Osteoblast (primary cell): ENCODE results near the gene NAXD. TPM values are rescaled to one million over a fixed set of nuclear protein-coding genes. Genes with fewer than 3 reads are reported as not detected.
A peak's percentile ranks its signal among the peaks of the same experiment; 100 is the strongest.

Experiments used
- DNase-seq: peaks from one replicate; pipeline ENCODE4 v3.0.0; 2011; ENCODE audit warnings: low spot score, mixed read lengths; ENCODE audit not compliant: insufficient read length; ENCODE audit errors: missing footprints
- H2AFZ ChIP-seq: 2 replicates; pipeline ENCODE4 v1.6.0; 2011; ENCODE audit warnings: mild to moderate bottlenecking, low read length
- H3K27ac ChIP-seq: 2 replicates; pipeline ENCODE4 v1.5.1; 2011; ENCODE audit warnings: mild to moderate bottlenecking, low read depth, low read length, moderate library complexity
- H3K27me3 ChIP-seq: 2 replicates; pipeline ENCODE4 v1.6.0; 2012; ENCODE audit warnings: mild to moderate bottlenecking, control low read depth, inconsistent platforms, low read length, moderate library complexity; ENCODE audit not compliant: insufficient read depth
- H3K36me3 ChIP-seq: 2 replicates; pipeline ENCODE4 v1.5.1; 2011; ENCODE audit warnings: mild to moderate bottlenecking, low read length, control low read depth, moderate library complexity; ENCODE audit not compliant: insufficient read depth
- H3K4me1 ChIP-seq: 2 replicates; pipeline ENCODE4 v1.5.1; 2011; ENCODE audit warnings: mild to moderate bottlenecking, low read length, control low read depth, moderate library complexity; ENCODE audit not compliant: insufficient read depth
- H3K4me2 ChIP-seq: 2 replicates; pipeline ENCODE4 v1.6.0; 2011; ENCODE audit warnings: mild to moderate bottlenecking, low read length; ENCODE audit not compliant: insufficient read depth
- H3K4me3 ChIP-seq: fragments of 200-600 bp; sonication (generic); 3 replicates; pipeline ENCODE4 v1.5.1; 2012; ENCODE audit warnings: mild to moderate bottlenecking, low read length, inconsistent platforms; ENCODE audit not compliant: insufficient read depth
- H3K79me2 ChIP-seq: 2 replicates; pipeline ENCODE4 v1.6.0; 2012; ENCODE audit warnings: mild to moderate bottlenecking, low read length, control low read depth, inconsistent platforms; ENCODE audit not compliant: insufficient read depth
- H3K9me3 ChIP-seq: 2 replicates; pipeline ENCODE4 v1.5.1; 2011; ENCODE audit warnings: low read depth, low read length, control low read depth
- H4K20me1 ChIP-seq: 2 replicates; pipeline ENCODE4 v1.6.0; 2012; ENCODE audit warnings: mild to moderate bottlenecking, low read length, control low read depth; ENCODE audit not compliant: insufficient read depth
- total RNA-seq: library from RNA; depleted of rRNA; stranded (reverse); fragments of >200 nt; gene quantifications from 2 replicates; pipeline ENCODE4 v1.2.3, GENCODE V29; 2012
- TF ChIP-seq, protein P1 (sequence below): IDR thresholded peaks from 2 replicates; pipeline ENCODE4 v1.5.1; 2011; ENCODE audit warnings: mild to moderate bottlenecking, low read depth, low read length, moderate library complexity; ENCODE audit errors: extremely low read depth

NAXD gene
- total RNA-seq, 1 donor = 15.9 TPM

DNA sequence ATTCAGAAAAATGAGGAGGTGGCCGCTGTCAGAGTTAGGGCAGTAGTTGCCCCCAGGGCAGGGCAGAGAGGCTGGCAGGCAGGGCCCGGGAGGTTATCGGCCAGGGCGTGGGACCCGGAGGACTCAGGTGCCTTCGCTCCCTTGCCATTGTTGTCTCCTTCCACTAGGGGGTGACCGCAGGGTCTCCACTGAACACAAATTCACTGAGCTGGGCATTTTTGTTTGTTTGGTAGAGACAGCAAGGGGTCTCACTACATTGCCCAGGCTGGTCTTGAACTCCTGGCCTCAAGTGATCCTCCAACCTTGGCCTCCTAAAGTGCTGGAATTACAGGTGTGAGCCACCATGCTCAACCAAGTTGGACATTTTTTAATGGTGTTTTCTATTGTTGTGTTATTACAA is 65.5 kb downstream of the NAXD start:
- peak; percentile 82 for DNase-seq
- Histone ChIP-seq H2AFZ (no peak overlapping the region), H4K20me1 (peaks cover 6% of the 10 kb centered on the region), H3K79me2 (peaks cover 57% of the 10 kb centered on the region), H3K4me3 (no peak overlapping the region), H3K9me3 (no peaks in the 10 kb centered on the region), H3K27me3 (no peaks in the 10 kb centered on the region), H3K36me3 (peaks cover 82% of the 10 kb centered on the region), H3K4me2 (no peak overlapping the region), H3K27ac (no peak overlapping the region), H3K4me1 (no peaks in the 10 kb centered on the region)
- TF ChIP-seq, protein P1, sequence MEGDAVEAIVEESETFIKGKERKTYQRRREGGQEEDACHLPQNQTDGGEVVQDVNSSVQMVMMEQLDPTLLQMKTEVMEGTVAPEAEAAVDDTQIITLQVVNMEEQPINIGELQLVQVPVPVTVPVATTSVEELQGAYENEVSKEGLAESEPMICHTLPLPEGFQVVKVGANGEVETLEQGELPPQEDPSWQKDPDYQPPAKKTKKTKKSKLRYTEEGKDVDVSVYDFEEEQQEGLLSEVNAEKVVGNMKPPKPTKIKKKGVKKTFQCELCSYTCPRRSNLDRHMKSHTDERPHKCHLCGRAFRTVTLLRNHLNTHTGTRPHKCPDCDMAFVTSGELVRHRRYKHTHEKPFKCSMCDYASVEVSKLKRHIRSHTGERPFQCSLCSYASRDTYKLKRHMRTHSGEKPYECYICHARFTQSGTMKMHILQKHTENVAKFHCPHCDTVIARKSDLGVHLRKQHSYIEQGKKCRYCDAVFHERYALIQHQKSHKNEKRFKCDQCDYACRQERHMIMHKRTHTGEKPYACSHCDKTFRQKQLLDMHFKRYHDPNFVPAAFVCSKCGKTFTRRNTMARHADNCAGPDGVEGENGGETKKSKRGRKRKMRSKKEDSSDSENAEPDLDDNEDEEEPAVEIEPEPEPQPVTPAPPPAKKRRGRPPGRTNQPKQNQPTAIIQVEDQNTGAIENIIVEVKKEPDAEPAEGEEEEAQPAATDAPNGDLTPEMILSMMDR = peak; percentile 36

DNA sequence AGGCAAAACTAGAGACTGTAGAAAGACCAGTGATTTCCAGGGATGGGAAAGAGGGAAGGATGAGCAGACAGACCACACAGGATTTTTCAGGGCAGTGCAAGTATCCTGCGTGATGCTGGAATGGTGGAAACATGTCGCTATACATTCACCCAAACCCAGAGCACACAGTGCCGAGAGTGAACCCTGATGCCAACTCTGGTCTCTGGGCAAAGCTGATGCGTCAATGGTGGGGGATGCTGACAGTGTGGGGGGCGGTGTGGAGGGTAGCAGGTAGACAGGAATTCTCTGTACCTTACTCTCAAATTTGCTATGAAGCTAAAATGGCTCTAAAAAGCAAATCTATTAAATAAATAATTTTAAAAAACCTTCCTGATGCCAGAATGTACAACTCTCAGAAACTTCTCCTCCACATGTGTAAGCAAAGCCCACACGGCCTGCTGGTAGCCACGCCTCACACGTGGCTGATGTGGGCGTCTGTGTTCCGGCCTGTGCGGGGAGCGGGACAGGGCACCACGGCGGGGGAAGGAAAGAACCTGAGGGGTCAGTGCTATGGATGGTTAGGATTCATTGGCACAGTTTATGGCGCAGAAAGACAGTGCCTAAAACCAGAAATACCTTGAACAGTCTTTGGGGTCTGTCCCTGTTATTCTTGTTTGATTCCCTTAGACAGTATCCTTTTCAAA is 66.7 kb downstream of the NAXD start:
- peak; percentile 78 for DNase-seq
- H3K4me1 ChIP-seq = no peaks in the 10 kb centered on the region
- H3K4me2 ChIP-seq = no peak overlapping the region
- no peaks in the 10 kb centered on the region for H3K9me3 ChIP-seq
- no peaks in the 10 kb centered on the region for H3K27me3 ChIP-seq
- H3K27ac ChIP-seq = no peak overlapping the region
- TF ChIP-seq, protein P1 = no peak
- peaks cover 6% of the 10 kb centered on the region for H4K20me1 ChIP-seq
- H2AFZ ChIP-seq = no peak overlapping the region
- H3K36me3 ChIP-seq = peaks cover 80% of the 10 kb centered on the region
- H3K79me2 ChIP-seq = peaks cover 46% of the 10 kb centered on the region
- no peak overlapping the region for H3K4me3 ChIP-seq

DNA sequence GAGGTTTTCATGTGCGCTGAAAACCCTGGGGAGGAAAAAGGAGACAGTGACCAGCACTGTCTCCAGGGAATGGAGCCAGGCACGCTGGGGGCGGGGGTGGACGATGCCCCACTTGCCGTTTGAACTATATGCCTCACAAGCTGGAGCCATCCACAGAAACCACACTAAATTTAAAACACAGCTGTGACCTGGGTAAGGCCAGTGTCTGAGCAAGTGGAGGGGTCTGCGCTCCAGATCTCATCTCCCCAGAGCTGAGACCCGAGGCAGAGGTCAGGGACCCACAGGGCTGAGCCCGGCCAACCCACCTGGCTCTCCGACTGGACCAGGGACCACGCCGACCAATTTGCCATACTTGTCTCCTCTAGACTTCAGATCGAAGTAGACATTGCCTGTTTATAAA is 67.4 kb downstream of the NAXD start:
- Histone ChIP-seq H3K9me3 (no peaks in the 10 kb centered on the region), H3K4me2 (no peak overlapping the region), H3K27ac (no peak overlapping the region), H4K20me1 (peaks cover 6% of the 10 kb centered on the region), H3K4me1 (no peaks in the 10 kb centered on the region), H3K27me3 (no peaks in the 10 kb centered on the region), H3K36me3 (peaks cover 85% of the 10 kb centered on the region), H3K79me2 (peaks cover 45% of the 10 kb centered on the region), H2AFZ (no peak overlapping the region), H3K4me3 (no peak overlapping the region)
- TF ChIP-seq, protein P1 = no peak
- DNase-seq = peak; percentile 65

DNA sequence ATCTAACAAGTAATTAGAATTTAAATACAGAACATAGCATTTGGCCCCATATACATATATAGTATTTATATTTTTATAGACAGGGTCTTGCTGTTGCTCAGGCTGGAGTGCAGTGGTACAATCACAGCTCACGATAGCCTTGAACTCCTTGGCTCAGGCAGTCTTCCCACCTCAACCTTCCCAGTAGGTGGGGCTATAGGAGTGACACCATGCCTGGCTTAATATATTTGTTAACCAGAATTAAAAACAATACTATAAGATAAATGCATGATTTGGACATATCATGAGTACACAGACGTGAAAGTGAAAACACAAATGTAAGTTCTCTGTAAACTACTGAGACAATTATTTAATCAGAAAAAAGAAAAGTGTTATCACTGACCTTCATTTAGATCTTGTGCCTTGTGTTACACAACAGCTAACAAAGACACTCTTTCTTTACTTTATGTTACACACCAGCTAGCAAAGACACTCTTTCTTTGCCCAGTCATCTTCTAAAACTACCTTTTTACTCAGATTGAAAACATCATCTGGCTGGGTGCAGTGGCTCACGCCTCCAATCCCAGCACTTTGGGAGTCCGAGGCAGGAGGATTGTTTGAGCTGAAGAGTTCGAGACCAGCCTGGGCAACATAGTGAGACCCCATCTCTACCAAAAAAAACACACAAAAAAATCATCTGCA is 68.0 kb downstream of the NAXD start:
- no peaks in the 10 kb centered on the region for H3K27me3 ChIP-seq
- DNase-seq = peak; percentile 59
- H3K4me1 ChIP-seq = no peaks in the 10 kb centered on the region
- TF ChIP-seq, protein P1 = peak; percentile 42
- H4K20me1 ChIP-seq = peaks cover 6% of the 10 kb centered on the region
- no peak overlapping the region for H3K4me2 ChIP-seq
- H3K9me3 ChIP-seq = no peaks in the 10 kb centered on the region
- H2AFZ ChIP-seq = no peak overlapping the region
- no peak overlapping the region for H3K27ac ChIP-seq
- no peak overlapping the region for H3K4me3 ChIP-seq
- peaks cover 41% of the 10 kb centered on the region for H3K79me2 ChIP-seq
- peaks cover 87% of the 10 kb centered on the region for H3K36me3 ChIP-seq
